NCI-H69 (cell line): Measurements from ENCODE around the gene MTLN.
"Not testable (repeated sequence)": the region's sequence is repeated elsewhere in the genome, so short reads cannot be mapped to it uniquely, and the experiment has no call there.

Experiments
- DNase-seq: peaks from one replicate; lab custom pipeline; 2025; lab: John Stamatoyannopoulos, UW

MTLN gene, protein sequence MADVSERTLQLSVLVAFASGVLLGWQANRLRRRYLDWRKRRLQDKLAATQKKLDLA

DNA sequence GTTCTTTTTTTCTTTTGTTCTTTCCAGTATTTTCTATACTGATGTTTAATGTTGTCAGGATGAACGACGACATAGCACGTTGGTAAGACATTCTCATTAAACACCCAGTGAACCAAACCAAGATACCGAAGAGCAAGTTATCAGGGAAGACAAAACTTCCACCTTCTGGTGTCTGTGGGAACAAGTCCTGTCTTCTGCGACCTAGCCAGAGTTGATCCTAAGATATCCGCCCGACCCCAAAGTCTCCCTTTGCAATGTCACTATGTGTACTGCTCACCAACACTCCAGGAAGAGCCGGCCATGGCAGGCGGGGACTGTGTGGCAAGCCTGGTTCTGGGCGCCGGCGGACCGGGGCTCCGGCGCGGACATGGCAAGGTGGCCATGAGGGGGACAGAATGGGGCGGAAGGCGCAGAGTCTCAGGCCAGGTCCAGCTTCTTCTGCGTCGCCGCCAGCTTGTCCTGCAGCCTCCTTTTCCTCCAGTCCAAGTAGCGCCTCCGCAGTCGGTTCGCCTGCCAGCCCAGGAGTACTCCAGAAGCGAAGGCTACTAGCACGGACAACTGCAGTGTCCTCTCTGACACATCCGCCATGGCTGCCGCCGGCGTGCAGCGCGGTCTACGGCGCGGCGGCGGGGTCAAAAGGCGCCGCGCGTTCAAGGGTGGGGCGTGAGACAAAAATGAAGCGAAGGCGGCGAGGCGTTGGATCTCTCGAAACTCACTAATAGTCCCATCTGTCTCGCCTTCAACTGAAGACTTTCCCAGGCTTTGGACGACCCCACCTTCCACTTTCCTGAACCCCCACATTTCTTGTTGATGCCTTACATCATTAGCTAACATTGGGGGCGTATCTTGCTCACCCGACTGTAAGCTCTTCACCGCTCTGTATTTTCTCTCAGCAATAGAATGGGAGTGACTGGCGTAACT is at the start of gene MTLN:
Gene MTLN, minus strand, starts transcription at position 610 of the 921 bp plus-strand sequence. Its CDS starts 22 bp downstream, at position 588.
- DNase-seq: peak; percentile 78

DNA sequence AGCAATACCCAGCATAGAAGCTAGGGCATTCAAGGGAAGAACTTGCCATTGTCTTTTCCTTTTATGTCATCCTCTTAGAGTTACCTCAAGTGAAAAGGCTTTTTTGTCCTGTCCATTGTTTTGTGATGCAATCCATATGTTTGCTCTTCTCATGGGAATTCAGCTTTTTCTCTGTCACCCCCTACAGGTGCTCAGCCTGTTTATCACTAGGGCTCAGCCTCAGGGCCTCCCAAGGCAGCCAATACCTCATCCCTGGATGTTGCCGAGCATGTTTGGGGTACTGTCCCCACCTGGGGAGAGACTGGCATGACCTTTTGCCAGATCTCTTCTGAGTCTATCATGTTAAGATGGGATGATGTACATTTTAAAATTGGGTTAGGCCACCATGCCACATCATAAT is 49.6 kb upstream of the MTLN start:
- DNase-seq: not testable (repeated sequence)

GRCh38 chr2:110248081-110248795 is 35.9 kb upstream of the MTLN start:
- not testable (repeated sequence) for DNase-seq

GRCh38 chr2:110245488-110246435 is 33.4 kb upstream of the MTLN start:
- DNase-seq: not testable (repeated sequence)

DNA sequence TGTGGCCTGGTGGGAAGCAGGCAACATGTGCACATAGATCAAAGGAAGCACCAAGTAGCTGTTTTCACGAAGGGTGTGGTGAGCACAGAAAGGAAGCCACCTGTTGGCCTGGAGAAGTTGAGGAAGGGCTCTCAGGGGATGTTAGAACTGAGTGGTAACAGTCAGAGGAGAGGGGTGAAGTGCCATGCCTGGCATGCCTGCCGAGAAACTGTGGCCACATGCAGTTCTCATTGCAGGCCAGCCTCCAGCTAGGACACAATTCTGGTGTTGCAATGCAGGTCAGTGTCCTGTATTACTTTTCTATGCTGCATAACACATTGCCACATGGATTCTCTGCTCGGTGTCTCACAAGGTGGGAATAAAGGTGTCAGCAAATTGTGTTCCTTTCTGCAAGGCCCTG is 30.9 kb upstream of the MTLN start:
- not testable (repeated sequence) for DNase-seq

DNA sequence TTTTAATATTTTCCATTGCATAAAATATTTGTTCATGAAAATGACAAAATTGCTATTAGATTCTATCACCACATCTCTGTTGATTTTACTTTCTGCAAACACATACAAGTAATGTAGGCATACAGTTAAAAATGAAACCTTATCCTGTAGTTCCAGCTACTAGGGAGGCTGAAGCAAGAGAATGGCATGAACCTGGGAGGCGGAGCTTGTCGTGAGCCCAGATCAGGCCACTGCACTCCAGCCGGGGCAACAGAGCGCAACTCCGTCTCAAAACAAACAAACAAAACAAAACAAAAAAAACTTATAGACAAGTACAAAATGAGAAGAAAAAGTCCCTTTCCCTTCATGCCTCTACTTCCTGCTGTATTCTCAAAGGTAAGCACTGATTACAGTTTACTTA is 22.2 kb upstream of the MTLN start:
- not testable (repeated sequence) for DNase-seq

- not testable (repeated sequence) for DNase-seq
These were observed 17.5 kb upstream of the MTLN start for GRCh38 chr2:110229886-110230285.

DNA sequence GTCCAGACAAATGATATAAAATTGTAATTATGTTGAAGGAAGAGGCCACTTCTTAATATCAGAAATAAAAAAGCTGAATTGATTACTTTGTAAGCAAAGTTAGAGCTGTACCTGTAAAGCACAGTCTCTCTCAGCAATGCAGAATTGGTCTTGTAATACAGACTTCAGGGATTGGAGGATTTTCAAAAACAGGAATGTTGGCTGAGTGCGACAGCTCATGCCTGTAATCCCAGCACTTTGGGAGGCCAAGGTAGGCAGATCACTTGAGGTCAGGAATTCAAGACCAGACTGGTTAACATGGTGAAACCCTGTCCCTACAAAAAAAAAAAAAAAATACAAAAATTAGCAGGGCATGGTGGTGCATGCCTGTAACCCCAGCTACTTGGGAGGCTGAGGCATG is 10.3 kb upstream of the MTLN start:
- DNase-seq: not testable (repeated sequence)

GRCh38 chr2:110221938-110222337 is 9.6 kb upstream of the MTLN start:
- DNase-seq: peak; percentile 27

DNA sequence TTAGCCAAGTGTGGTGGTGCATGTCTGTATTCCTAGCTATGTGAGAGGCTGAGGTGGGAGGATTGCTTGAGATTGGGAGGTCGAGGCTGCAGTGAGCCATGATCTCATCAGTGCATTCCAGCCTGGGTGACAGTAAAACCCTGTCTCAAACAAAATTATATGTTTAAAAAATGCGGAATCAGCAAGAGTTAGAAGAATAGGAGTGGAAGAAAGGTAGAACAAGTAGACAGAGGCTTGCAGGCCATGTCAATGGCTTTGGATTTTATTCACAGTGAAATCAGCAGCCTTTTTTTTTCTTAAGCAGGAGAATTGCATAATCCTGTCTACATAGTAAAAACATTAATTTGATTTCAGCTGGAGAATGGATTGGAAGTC is 7.8 kb upstream of the MTLN start:
- no peak for DNase-seq

DNA sequence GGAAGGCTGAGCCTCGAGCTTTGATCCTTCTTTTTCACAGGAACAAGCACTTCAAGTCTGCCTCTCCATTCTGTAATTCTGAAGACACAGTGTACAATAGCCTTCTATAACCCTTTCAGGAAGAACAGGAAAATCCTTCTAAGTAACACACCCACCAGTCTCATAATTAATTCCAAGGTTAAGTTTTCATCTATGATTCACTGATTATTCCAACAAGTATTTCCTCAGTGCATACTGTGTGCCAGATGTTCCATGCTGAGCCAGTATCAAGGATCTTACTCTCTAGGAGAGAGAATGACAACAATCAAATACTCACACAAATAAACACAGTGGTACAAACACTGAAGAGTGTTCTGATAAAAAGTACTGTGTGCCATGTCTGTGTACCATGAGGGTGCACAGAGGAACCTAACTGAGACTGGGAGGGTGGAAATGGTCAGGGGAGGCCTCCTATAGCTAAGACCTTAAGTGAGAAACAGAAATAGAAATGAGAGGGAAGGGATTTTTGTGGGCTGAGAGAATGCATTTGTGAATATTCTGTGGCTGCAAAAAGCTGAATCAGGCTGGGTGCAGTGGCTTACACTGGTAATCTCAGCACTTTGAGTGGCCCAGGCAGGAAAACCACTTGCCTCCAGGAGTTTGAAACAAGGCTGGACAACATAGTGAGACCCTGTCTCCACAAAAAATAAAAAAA is 7.3 kb upstream of the MTLN start:
- no peak for DNase-seq

- not testable (repeated sequence) for DNase-seq
These were observed 6.5 kb upstream of the MTLN start for GRCh38 chr2:110218889-110219288.

DNA sequence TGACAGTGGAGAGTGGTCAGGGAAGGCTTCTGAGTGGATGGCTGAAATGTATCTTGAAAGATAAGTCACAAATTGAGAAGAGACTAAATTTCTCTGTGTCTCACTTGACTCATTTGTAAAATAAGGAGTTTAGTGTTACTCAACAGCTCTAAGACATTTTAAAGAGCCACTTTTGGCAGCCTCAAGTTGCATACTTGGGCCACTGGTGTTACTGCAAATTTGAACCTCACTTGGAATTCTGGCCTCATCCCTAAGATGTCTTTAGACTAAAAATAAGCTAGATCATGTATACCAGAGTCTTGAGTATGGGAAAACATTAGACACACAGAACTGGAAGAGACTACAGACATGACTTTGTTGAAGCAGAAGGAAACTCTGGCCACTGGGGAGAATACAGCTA is 4.5 kb upstream of the MTLN start:
- no peak for DNase-seq

- DNase-seq: no peak
These were observed 3.9 kb upstream of the MTLN start for GRCh38 chr2:110216199-110216598.

DNA sequence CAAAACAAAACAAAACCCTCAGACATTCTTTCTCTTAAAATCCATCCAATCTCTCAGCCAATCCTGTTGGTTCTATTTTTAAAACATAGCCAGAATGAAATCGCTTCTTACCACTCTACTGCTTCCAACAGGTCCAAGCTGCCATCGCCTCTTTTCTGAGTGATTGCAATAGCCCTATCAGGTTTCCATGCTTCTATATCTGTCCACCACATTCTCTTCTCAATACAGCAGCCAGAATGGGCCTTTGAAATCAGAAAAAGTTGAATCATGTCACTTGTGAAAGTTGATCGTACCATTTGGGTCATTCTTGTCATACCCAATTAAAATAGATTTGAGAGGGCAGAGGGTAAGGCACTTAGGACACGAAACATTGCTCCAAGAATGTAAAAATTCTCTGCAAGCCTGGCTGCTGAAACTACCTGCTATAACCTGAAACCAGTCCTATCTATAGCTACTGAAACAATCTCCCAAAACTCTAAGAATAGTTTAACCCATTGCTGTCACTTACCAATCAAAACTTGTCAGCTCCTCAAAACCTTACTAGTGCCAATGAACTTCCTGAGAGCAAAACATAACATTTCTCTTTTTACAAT is 3.3 kb upstream of the MTLN start:
- no peak for DNase-seq

DNA sequence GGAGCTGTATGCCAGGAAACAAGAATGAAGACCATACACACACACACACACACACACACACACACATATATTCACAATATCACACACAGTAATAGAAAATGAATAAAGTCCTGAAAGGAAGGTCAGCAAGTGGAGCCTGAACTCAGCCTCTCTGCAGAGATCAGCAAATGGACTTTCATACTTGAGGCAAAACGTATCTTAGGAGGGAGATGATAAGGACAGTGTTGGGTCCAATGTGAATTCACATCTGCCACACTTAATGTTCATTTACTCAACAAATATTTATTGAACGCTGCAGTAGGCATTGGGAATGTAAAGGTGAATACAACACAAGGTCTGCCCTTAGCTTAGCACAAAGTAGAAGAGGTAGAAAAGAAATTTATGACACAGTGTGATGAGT is 2.7 kb upstream of the MTLN start:
- DNase-seq: no peak

GRCh38 chr2:110213522-110213921 is 1.2 kb upstream of the MTLN start:
- DNase-seq: not testable (repeated sequence)

DNA sequence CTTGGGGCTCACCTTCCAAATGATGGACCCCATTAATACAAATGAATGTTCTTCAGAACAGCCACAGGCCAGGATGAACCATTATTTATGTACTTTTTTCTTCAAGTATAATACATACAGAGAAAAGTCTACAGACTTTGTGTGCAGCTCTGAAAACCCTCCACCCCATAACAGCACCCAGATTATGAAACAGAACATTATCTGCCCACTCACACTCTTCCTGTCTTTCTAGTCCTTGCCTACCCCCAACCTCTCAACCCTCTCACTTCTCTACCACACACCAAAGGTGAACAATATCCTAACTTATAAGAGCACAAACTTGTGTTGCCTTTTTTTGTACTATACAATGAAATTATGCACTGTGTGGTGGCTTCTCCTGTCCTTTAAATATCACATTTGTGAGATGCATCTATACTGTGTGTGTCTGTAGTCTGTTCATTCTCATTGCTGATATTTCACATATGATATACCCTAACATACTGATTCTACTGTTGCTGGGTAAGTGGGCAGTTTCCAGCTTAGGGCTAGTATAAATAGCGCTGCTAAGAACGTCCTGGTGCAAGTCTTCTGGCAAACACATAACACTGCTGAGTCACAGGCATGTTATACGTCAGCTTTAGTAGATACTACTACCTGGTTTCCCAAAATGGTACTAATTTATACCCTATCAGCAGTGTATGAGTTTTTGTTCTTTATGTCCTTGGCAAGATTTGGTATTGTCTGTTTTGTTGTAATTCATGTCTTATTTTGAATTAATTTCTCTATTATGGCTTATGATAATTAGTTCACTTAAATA is 6.5 kb downstream of the MTLN start:
- no peak for DNase-seq

GRCh38 chr2:110204408-110205385 is 7.7 kb downstream of the MTLN start, which contains the start of gene NPHP1:
Gene NPHP1 (minus strand): TSS chr2:110205013. CDS start chr2:110204968, 45 bp downstream.
- DNase-seq: peak; percentile 90
